ENCODE results near the gene CAMTA2.

DNA sequence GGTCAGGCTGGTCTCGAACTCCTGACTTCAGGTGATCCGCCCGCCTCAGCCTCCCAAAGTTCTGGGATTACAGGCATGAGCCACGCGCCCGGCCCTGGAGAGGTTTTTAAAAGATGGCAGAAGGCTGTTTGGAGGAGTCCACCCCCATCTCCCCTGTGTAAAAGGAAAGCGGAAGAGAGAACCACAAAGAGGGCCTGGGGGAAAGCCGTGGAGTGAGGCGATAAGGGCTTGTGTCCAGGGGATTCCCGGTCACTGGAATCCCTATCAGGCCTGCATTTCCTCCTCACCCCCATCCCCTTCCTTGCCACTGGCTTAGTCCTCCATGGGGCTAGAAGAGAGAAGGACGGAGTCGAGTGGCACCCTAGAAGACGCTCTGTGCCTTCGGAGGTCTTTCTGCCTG, 55.5 kb downstream of the CAMTA2 start, which contains the start of gene GP1BA:
- TF ChIP-seq, protein P1, sequence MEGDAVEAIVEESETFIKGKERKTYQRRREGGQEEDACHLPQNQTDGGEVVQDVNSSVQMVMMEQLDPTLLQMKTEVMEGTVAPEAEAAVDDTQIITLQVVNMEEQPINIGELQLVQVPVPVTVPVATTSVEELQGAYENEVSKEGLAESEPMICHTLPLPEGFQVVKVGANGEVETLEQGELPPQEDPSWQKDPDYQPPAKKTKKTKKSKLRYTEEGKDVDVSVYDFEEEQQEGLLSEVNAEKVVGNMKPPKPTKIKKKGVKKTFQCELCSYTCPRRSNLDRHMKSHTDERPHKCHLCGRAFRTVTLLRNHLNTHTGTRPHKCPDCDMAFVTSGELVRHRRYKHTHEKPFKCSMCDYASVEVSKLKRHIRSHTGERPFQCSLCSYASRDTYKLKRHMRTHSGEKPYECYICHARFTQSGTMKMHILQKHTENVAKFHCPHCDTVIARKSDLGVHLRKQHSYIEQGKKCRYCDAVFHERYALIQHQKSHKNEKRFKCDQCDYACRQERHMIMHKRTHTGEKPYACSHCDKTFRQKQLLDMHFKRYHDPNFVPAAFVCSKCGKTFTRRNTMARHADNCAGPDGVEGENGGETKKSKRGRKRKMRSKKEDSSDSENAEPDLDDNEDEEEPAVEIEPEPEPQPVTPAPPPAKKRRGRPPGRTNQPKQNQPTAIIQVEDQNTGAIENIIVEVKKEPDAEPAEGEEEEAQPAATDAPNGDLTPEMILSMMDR (IDR thresholded peaks at IDR 0.05), result no peak
- no peak for TF ChIP-seq POLR2A (IDR thresholded peaks at IDR 0.05)

Data from body of pancreas (tissue), 4 donors.